K562 (cell line): Measurements from ENCODE around the gene HIF1A. TPM values are rescaled to one million over a fixed set of nuclear protein-coding genes. Genes with fewer than 3 reads are reported as not detected.

ENCODE experiments used
- ATAC-seq: fragments of 200-7000 bp; cut with Tn5 transposase; 3 replicates; pipeline ENCODE4 v1.9.1; 2020; ENCODE audit warnings: moderate library complexity
- BruUV-seq: library from RNA; stranded (reverse); fragments of 400-500 nt; replicated peaks from 2 replicates; lab custom pipeline; 2021; lab: Mats Ljungman, UMichigan
- CTCF ChIA-PET: fragments of 300-600 bp; formaldehyde crosslinking; extraction: SDS; loops from one replicate; lab custom pipeline; 2021; ENCODE audit warnings: low intra/inter-chr PET ratio; lab: Yijun Ruan, JAX
- POLR2A ChIA-PET: fragments of 300-600, 350-650 bp; sonication (Branson Sonifier 250); formaldehyde crosslinking; extraction: SDS; loops from one replicate; lab custom pipeline; 2021; ENCODE audit warnings: antibody characterized with exemption, inconsistent platforms; lab: Yijun Ruan, JAX
- DNase-seq, 4 experiments: peaks; one replicate each; pipeline versions ENCODE4 v3.0.0 to v3.0.0-alpha.2; 2011 to 2018; ENCODE audit warnings: low spot score in 3 of 4, mixed read lengths in 3 of 4; ENCODE audit errors: extremely low read depth in 1 of 4
- FAIRE-seq: peaks from 2 replicates; lab custom pipeline; 2011; peaks lifted over from hg19 to GRCh38; lab: Jason Lieb, UNC
- H2AFZ ChIP-seq: 2 replicates; pipeline ENCODE4 v1.6.0; 2011; ENCODE audit warnings: low read depth, low read length, control low read depth, inconsistent platforms
- H3K27ac ChIP-seq: fragments of 200-600 bp; 3 replicates; pipeline ENCODE4 v1.8.0; 2011; ENCODE audit warnings: low read depth, mild to moderate bottlenecking, control low read depth, inconsistent platforms, low read length, moderate library complexity, mixed read lengths; ENCODE audit errors: extremely low read depth
- H3K27me3 ChIP-seq, 2 experiments: fragments of 300-600 bp in 1 of 2; 2 replicates in 1 of 2; 3 replicates in 1 of 2; pipeline versions ENCODE4 v1.6.0 to v1.8.0; 2011; ENCODE audit warnings: inconsistent platforms in 2 of 2, low read length in 2 of 2, mild to moderate bottlenecking in 1 of 2, mixed read lengths in 1 of 2, moderate library complexity in 1 of 2; ENCODE audit not compliant: control insufficient read depth in 2 of 2, insufficient read depth in 2 of 2
- H3K36me3 ChIP-seq: fragments of 300-600 bp; 3 replicates; pipeline ENCODE4 v1.8.0; 2011; ENCODE audit warnings: mild to moderate bottlenecking, low read length, inconsistent platforms; ENCODE audit not compliant: control insufficient read depth, insufficient read depth
- H3K4me1 ChIP-seq, 2 experiments: fragments of 200-600 bp in 1 of 2; replicated peaks in 1 of 2; 2 replicates in 1 of 2; 3 replicates in 1 of 2; pipeline versions ENCODE4 v1.5.1 to v1.8.0; 2011; ENCODE audit warnings: inconsistent platforms in 2 of 2, low read length in 2 of 2, mild to moderate bottlenecking in 1 of 2, mixed read lengths in 1 of 2, moderate library complexity in 1 of 2; ENCODE audit not compliant: control insufficient read depth in 2 of 2, insufficient read depth in 2 of 2
- H3K4me2 ChIP-seq: 2 replicates; pipeline ENCODE4 v1.6.1; 2011; ENCODE audit warnings: low read length, control low read depth, inconsistent platforms, mixed read lengths; ENCODE audit not compliant: insufficient read depth
- H3K4me3 ChIP-seq: fragments of 200-600 bp; sonication (generic), shearing (Covaris generic); 2 replicates; pipeline ENCODE4 v1.5.1; 2016; ENCODE audit warnings: control low read depth, inconsistent platforms
- H3K79me2 ChIP-seq: fragments of 200-600 bp; 3 replicates; pipeline ENCODE4 v1.8.0; 2011; ENCODE audit warnings: low read length, inconsistent platforms; ENCODE audit not compliant: control insufficient read depth, insufficient read depth
- H3K9ac ChIP-seq, 2 experiments: 2 replicates each; pipeline versions ENCODE4 v1.6.0 to v1.6.1; 2011; ENCODE audit warnings: low read depth in 2 of 2, low read length in 2 of 2, control low read depth in 1 of 2, inconsistent platforms in 1 of 2, mild to moderate bottlenecking in 1 of 2, mixed read lengths in 1 of 2; ENCODE audit not compliant: insufficient read depth in 1 of 2
- H3K9me1 ChIP-seq: one replicate; pipeline ENCODE4 v1.6.0; 2011; ENCODE audit warnings: inconsistent platforms, mild to moderate bottlenecking, low read length, moderate library complexity; ENCODE audit not compliant: control insufficient read depth, insufficient read depth
- H3K9me3 ChIP-seq: replicated peaks from 2 replicates; pipeline ENCODE4 v1.5.1; 2011; ENCODE audit warnings: low read depth, low read length, inconsistent platforms; ENCODE audit not compliant: control insufficient read depth, insufficient read depth
- H4K20me1 ChIP-seq: replicated peaks from 2 replicates; pipeline ENCODE4 v1.6.1; 2011; ENCODE audit warnings: low read length, inconsistent platforms, mixed read lengths; ENCODE audit not compliant: control insufficient read depth, insufficient read depth
- EP400 ChIP-seq: fragments of 450-650 bp; IDR thresholded peaks from 2 replicates; pipeline ENCODE4 v1.6.1; 2017; ENCODE audit warnings: antibody characterized with exemption, mild to moderate bottlenecking, moderate library complexity
- ETV6 ChIP-seq, 3 experiments: fragments of 150-350 bp in 1 of 3; sonication (generic) in 1 of 3; formaldehyde crosslinking in 1 of 3; IDR thresholded peaks; 2 replicates each; pipeline versions ENCODE4 v1.6.1 to v1.8.0; 2014 to 2022; ENCODE audit warnings: borderline replicate concordance in 2 of 3, low read depth in 2 of 3, antibody characterized with exemption in 1 of 3, low read length in 1 of 3, mild to moderate bottlenecking in 1 of 3, missing genetic modification reagents in 1 of 3
- MECOM ChIP-seq: fragments of 250-450 bp; sonication (Bioruptor Pico); IDR thresholded peaks from 2 replicates; pipeline ENCODE4 v1.8.0; 2022; ENCODE audit warnings: inconsistent platforms
- ZNF165 ChIP-seq: fragments of 250-450 bp; sonication (Bioruptor Pico); IDR thresholded peaks from 2 replicates; pipeline ENCODE4 v1.4.0; 2020; ENCODE audit warnings: borderline replicate concordance
- ZNF316 ChIP-seq: fragments of 450-650 bp; IDR thresholded peaks from 2 replicates; pipeline ENCODE4 v1.6.1; 2016
- WGBS: fragments of 100-300 bp; shearing (Covaris generic); methylation state at CpG from one replicate; pipeline ENCODE4 v1.1.6; 2016; ENCODE audit warnings: low coverage, mixed read lengths; ENCODE audit not compliant: insufficient coverage; ENCODE audit errors: missing lambda C conversion rate; 5-methylcytosine and 5-hydroxymethylcytosine counted together
- in situ Hi-C: fragments of 300-500 bp; cut with MboI; formaldehyde crosslinking; loops from 4 replicates; pipeline ENCODE4 v1.15.0; 2018; ENCODE audit warnings: inconsistent platforms, mixed read lengths
- intact Hi-C: fragments of 100-400 bp; cut with micrococcal nuclease; formaldehyde crosslinking; loops from 2 replicates; pipeline ENCODE4 v1.14.2; 2022
- polyA plus RNA-seq, 8 experiments: library from polyadenylated mRNA; depleted of rRNA in 4 of 8; stranded (reverse) in 5 of 8; unstranded in 3 of 8; fragments of >200 nt; fragmentation: Nextera tagmentation in 2 of 8; fragmentation: Illumina TruSeq in 1 of 8; extraction: Ambion mirVana in 2 of 8; extraction: Trizol in 1 of 8; gene quantifications; 2 replicates each; pipeline versions ENCODE4 v1.2.1 to v1.2.3, GENCODE V29; 2011 to 2014; ENCODE audit warnings: inconsistent platforms in 1 of 8, missing spikeins in 1 of 8
- total RNA-seq, 7 experiments: library from RNA; depleted of rRNA in 6 of 7; stranded (reverse); fragments of >200 nt in 6 of 7; fragmentation: Illumina TruSeq in 2 of 7; extraction: Trizol in 2 of 7; gene quantifications; 2 replicates each; pipeline versions ENCODE4 v1.2.1 to v1.2.3, GENCODE V29; 2011 to 2021; ENCODE audit warnings: low replicate concordance in 1 of 7
- TF ChIP-seq, protein P1 (sequence below): sonication (generic); formaldehyde crosslinking; IDR thresholded peaks from 2 replicates; pipeline ENCODE4 v1.8.0; 2022; ENCODE audit warnings: mild to moderate bottlenecking, missing genetic modification reagents

The HIF1A gene
- total and polyA plus RNA-seq, 9 of the 15 experiments (the other 6 are each of a cell fraction or from before 2014, with no cell fraction given) = 5.9 to 35.3 (median 24.2) TPM

DNA sequence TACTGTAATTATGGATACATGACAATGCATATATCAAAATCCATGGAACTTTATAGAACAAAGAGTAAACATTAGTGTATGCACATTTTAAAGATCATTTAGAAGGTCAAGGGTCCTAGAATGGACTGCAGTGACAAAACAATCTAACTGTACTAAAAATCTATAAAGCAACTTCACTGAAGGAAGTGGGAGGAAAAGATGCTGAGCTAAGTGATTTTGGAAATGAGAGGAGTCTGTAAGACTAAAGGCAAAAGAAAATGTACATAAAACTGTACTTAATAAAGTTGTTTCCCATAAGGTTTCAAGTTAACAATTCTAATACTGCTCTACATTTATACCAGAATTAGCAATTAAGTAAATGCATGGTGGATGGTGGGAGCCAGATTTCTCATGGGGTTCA lies 46.9 kb upstream of the HIF1A start (continued):
- TF ChIP-seq EP400 = no peak
- TF ChIP-seq ZNF316 = peak; percentile 78

GRCh38 chr14:61649283-61649682 lies 46.0 kb upstream of the HIF1A start:
- no peak overlapping the region for H3K4me3 ChIP-seq
- H3K27me3 ChIP-seq = peaks cover 0 to 2% of the 10 kb centered on the region in 2 experiments; a peak in 2 of 5 replicates
- WGBS = 1% methylated on average over 4 of the region's 4 CpGs
- ATAC-seq = no peak
- no peak for DNase-seq
- H3K79me2 ChIP-seq = no peaks in the 10 kb centered on the region
- TF ChIP-seq MECOM = no peak
- TF ChIP-seq, protein P1, sequence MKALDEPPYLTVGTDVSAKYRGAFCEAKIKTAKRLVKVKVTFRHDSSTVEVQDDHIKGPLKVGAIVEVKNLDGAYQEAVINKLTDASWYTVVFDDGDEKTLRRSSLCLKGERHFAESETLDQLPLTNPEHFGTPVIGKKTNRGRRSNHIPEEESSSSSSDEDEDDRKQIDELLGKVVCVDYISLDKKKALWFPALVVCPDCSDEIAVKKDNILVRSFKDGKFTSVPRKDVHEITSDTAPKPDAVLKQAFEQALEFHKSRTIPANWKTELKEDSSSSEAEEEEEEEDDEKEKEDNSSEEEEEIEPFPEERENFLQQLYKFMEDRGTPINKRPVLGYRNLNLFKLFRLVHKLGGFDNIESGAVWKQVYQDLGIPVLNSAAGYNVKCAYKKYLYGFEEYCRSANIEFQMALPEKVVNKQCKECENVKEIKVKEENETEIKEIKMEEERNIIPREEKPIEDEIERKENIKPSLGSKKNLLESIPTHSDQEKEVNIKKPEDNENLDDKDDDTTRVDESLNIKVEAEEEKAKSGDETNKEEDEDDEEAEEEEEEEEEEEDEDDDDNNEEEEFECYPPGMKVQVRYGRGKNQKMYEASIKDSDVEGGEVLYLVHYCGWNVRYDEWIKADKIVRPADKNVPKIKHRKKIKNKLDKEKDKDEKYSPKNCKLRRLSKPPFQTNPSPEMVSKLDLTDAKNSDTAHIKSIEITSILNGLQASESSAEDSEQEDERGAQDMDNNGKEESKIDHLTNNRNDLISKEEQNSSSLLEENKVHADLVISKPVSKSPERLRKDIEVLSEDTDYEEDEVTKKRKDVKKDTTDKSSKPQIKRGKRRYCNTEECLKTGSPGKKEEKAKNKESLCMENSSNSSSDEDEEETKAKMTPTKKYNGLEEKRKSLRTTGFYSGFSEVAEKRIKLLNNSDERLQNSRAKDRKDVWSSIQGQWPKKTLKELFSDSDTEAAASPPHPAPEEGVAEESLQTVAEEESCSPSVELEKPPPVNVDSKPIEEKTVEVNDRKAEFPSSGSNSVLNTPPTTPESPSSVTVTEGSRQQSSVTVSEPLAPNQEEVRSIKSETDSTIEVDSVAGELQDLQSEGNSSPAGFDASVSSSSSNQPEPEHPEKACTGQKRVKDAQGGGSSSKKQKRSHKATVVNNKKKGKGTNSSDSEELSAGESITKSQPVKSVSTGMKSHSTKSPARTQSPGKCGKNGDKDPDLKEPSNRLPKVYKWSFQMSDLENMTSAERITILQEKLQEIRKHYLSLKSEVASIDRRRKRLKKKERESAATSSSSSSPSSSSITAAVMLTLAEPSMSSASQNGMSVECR (CRISPR knock-in tag) = no peak
- TF ChIP-seq ETV6 (IDR thresholded peaks at IDR 0.05; ENCODE audit: borderline replicate concordance in 1 of 2, low read depth in 2 of 2, low read length in 1 of 2) = no peak
- TF ChIP-seq ETV6 (CRISPR knock-in tag; IDR thresholded peaks at IDR 0.05; ENCODE audit: borderline replicate concordance) = no peak
- TF ChIP-seq ZNF165 (CRISPR knock-in tag) = no peak
- ChIA-PET POLR2A (interaction anchor here (0.6 kb wide), 1 partner anchor 44 kb away, joined by 4 read pairs; no protein-coding TSS in a partner anchor), CTCF (no interaction called here)
- H2AFZ ChIP-seq = no peak overlapping the region
- no peaks in the 10 kb centered on the region for H4K20me1 ChIP-seq
- in situ Hi-C loops (no loop called here), intact Hi-C loops (no loop called here)
- no peaks in the 10 kb centered on the region for H3K9me3 ChIP-seq
- BruUV-seq = no TSS peak
- FAIRE-seq = no peak
- no peak overlapping the region for H3K9ac ChIP-seq
- H3K4me2 ChIP-seq = no peak overlapping the region
- no peaks in the 10 kb centered on the region for H3K36me3 ChIP-seq
- no peak overlapping the region for H3K27ac ChIP-seq
- no peaks in the 10 kb centered on the region for H3K4me1 ChIP-seq
- no peaks in the 10 kb centered on the region for H3K9me1 ChIP-seq
